PC-3 (cell line): ENCODE measurements around the gene PIK3C3.

ENCODE experiments used
- EZH2 ChIP-seq: fragments of 300-600 bp; sonication (generic); IDR thresholded peaks from one replicate; pipeline ENCODE4 v1.6.1; 2017; ENCODE audit warnings: antibody characterized with exemption, mild to moderate bottlenecking, low read length; ENCODE audit not compliant: unreplicated experiment
- EZH2phosphoT487 ChIP-seq: fragments of 300-600 bp; sonication (generic); IDR thresholded peaks from 2 replicates; pipeline ENCODE4 v1.6.1; 2018; ENCODE audit warnings: mild to moderate bottlenecking, antibody characterized with exemption, low read length, borderline replicate concordance
- TF ChIP-seq, protein P1 (sequence below): fragments of 300-600 bp; sonication (generic); conservative IDR thresholded peaks from 2 replicates; pipeline ENCODE4 v1.5.1; 2017; ENCODE audit warnings: antibody characterized with exemption, low read depth, mild to moderate bottlenecking, low read length

DNA sequence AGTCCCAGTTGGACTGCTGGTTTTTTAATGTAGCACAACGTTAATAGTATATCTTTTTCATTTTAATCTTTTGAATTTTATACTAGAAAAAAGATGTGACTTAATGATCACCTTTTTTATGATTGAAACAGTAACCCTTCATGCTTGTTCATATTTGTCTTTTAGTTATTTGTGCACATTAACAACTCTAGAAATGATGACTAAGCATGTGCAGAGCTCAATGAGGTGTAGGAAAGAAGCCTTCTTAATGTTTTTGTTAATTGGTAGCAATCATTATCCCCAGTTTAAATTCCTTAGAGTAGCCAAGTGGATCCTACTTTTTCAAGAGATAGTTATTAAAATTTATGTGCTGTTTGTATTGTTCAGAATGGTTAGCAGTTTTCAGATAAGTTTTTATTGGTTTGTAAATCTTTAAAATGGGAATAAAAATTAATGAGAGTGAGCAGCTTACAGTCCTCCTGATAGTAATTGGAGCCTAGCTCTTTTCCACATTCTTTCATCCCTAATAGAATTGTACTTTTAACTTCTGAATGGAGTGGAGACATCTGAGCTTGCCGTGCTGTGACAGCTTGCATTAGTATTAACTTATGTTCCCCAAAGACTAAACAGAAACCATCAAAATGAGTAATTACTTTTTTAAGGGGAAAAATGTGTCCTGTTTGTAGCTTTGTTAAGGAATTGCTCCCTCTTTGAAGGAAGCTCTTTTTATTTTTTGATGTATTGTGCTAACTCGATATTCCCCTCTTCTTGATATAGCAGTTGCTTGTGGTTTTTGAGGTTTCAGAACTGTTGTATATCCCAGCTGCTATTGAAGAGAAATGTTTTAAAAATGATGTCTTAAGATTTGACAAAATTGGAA lies 17.3 kb downstream of the PIK3C3 start:
- TF ChIP-seq, protein P1, sequence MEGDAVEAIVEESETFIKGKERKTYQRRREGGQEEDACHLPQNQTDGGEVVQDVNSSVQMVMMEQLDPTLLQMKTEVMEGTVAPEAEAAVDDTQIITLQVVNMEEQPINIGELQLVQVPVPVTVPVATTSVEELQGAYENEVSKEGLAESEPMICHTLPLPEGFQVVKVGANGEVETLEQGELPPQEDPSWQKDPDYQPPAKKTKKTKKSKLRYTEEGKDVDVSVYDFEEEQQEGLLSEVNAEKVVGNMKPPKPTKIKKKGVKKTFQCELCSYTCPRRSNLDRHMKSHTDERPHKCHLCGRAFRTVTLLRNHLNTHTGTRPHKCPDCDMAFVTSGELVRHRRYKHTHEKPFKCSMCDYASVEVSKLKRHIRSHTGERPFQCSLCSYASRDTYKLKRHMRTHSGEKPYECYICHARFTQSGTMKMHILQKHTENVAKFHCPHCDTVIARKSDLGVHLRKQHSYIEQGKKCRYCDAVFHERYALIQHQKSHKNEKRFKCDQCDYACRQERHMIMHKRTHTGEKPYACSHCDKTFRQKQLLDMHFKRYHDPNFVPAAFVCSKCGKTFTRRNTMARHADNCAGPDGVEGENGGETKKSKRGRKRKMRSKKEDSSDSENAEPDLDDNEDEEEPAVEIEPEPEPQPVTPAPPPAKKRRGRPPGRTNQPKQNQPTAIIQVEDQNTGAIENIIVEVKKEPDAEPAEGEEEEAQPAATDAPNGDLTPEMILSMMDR = no peak
- TF ChIP-seq EZH2 (no peak), EZH2phosphoT487 (no peak)
